ENCODE data around the gene BCL2.

DNA sequence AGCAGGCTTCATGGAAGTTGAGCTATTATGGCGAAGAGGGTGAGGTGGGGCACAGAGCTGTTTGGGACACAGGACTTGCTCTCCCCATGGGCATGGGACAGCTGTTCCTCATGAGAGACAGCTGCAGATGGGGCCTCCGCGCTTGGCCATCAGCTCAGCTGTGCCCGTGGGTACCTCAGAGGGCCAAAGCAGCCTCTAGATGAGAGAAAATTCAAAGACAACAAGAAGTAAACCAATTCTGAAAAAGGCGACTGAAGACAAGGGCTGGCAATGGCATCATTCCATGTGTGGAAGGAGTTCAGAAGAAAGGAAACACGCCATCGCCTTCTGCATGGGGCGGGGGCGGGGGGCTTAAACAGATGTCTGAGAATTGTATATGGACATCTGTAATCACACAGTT lies 136.2 kb downstream of the BCL2 start:
- TF ChIP-seq, protein P1, sequence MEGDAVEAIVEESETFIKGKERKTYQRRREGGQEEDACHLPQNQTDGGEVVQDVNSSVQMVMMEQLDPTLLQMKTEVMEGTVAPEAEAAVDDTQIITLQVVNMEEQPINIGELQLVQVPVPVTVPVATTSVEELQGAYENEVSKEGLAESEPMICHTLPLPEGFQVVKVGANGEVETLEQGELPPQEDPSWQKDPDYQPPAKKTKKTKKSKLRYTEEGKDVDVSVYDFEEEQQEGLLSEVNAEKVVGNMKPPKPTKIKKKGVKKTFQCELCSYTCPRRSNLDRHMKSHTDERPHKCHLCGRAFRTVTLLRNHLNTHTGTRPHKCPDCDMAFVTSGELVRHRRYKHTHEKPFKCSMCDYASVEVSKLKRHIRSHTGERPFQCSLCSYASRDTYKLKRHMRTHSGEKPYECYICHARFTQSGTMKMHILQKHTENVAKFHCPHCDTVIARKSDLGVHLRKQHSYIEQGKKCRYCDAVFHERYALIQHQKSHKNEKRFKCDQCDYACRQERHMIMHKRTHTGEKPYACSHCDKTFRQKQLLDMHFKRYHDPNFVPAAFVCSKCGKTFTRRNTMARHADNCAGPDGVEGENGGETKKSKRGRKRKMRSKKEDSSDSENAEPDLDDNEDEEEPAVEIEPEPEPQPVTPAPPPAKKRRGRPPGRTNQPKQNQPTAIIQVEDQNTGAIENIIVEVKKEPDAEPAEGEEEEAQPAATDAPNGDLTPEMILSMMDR (IDR thresholded peaks at IDR 0.05), result no peak
- no peak for TF ChIP-seq POLR2A (IDR thresholded peaks at IDR 0.05)

All from prostate gland (tissue), 2 donors.